HEK293 (cell line): Measurements from ENCODE around the gene PSMA7.
A peak's percentile ranks its signal among the peaks of the same experiment; 100 is the strongest.

Experiments used
- AEBP2 ChIP-seq: fragments of 450-650 bp; formaldehyde crosslinking; IDR thresholded peaks from 2 replicates; pipeline ENCODE4 v1.5.1; 2016; ENCODE audit warnings: missing biosample characterization, missing genetic modification characterization, borderline replicate concordance
- ELK4 ChIP-seq: IDR thresholded peaks from 2 replicates; pipeline ENCODE4 v1.6.1; 2011; ENCODE audit warnings: mild to moderate bottlenecking, low read depth, low read length, borderline replicate concordance
- KLF10 ChIP-seq: fragments of 450-650 bp; IDR thresholded peaks from 2 replicates; pipeline ENCODE4 v1.5.1; 2018; ENCODE audit warnings: missing biosample characterization, mild to moderate bottlenecking, missing genetic modification characterization
- PATZ1 ChIP-seq: fragments of 450-650 bp; formaldehyde crosslinking; IDR thresholded peaks from 2 replicates; pipeline ENCODE4 v1.5.1; 2016; ENCODE audit warnings: missing biosample characterization, missing genetic modification characterization
- PRDM1 ChIP-seq: fragments of 450-650 bp; formaldehyde crosslinking; IDR thresholded peaks from 2 replicates; pipeline ENCODE4; 2016; ENCODE audit warnings: missing biosample characterization, missing genetic modification characterization
- ZBTB20 ChIP-seq: fragments of 450-650 bp; formaldehyde crosslinking; IDR thresholded peaks from 2 replicates; pipeline ENCODE4 v1.5.1; 2016; ENCODE audit warnings: missing biosample characterization, missing genetic modification characterization
- ZBTB6 ChIP-seq: fragments of 450-650 bp; formaldehyde crosslinking; IDR thresholded peaks from 2 replicates; pipeline ENCODE4 v1.5.1; 2017; ENCODE audit warnings: missing biosample characterization, missing genetic modification characterization
- ZFHX2 ChIP-seq: fragments of 450-650 bp; formaldehyde crosslinking; conservative IDR thresholded peaks from 2 replicates; pipeline ENCODE4 v1.5.1; 2016; ENCODE audit warnings: missing biosample characterization, missing genetic modification characterization
- ZNF114 ChIP-seq: fragments of 450-650 bp; formaldehyde crosslinking; IDR thresholded peaks from 2 replicates; pipeline ENCODE4 v1.5.0; 2017; ENCODE audit warnings: missing biosample characterization, missing genetic modification characterization
- ZNF24 ChIP-seq: fragments of 450-650 bp; formaldehyde crosslinking; IDR thresholded peaks from 2 replicates; pipeline ENCODE4 v1.5.1; 2016; ENCODE audit warnings: missing biosample characterization, missing genetic modification characterization
- ZNF26 ChIP-seq: fragments of 450-650 bp; formaldehyde crosslinking; IDR thresholded peaks from 2 replicates; pipeline ENCODE4 v1.5.1; 2016; ENCODE audit warnings: missing biosample characterization, missing genetic modification characterization
- ZNF280C ChIP-seq: fragments of 450-650 bp; formaldehyde crosslinking; IDR thresholded peaks from 2 replicates; pipeline ENCODE4 v1.5.1; 2016; ENCODE audit warnings: missing biosample characterization, missing genetic modification characterization
- ZNF311 ChIP-seq: fragments of 450-650 bp; formaldehyde crosslinking; IDR thresholded peaks from 2 replicates; pipeline ENCODE4 v1.5.1; 2017; ENCODE audit warnings: missing biosample characterization, missing genetic modification characterization, borderline replicate concordance
- ZNF324 ChIP-seq: fragments of 450-650 bp; formaldehyde crosslinking; IDR thresholded peaks from 2 replicates; pipeline ENCODE4 v1.5.1; 2016; ENCODE audit warnings: missing biosample characterization, missing genetic modification characterization
- ZNF335 ChIP-seq: fragments of 450-650 bp; formaldehyde crosslinking; conservative IDR thresholded peaks from 2 replicates; pipeline ENCODE4 v1.5.1; 2016; ENCODE audit warnings: missing biosample characterization, missing genetic modification characterization
- ZNF354C ChIP-seq: fragments of 450-650 bp; formaldehyde crosslinking; IDR thresholded peaks from 2 replicates; pipeline ENCODE4 v1.5.1; 2016; ENCODE audit warnings: missing biosample characterization, missing genetic modification characterization, low read depth, borderline replicate concordance
- ZNF362 ChIP-seq: fragments of 450-650 bp; formaldehyde crosslinking; IDR thresholded peaks from 2 replicates; pipeline ENCODE4 v1.5.1; 2016; ENCODE audit warnings: missing biosample characterization, missing genetic modification characterization
- ZNF366 ChIP-seq: fragments of 450-650 bp; formaldehyde crosslinking; conservative IDR thresholded peaks from 2 replicates; pipeline ENCODE4 v1.5.1; 2016; ENCODE audit warnings: missing biosample characterization, missing genetic modification characterization
- ZNF394 ChIP-seq: fragments of 450-650 bp; formaldehyde crosslinking; IDR thresholded peaks from 2 replicates; pipeline ENCODE4 v1.5.1; 2016; ENCODE audit warnings: missing biosample characterization, missing genetic modification characterization, mild to moderate bottlenecking, moderate library complexity, borderline replicate concordance
- ZNF433 ChIP-seq: fragments of 450-650 bp; formaldehyde crosslinking; IDR thresholded peaks from 2 replicates; pipeline ENCODE4 v1.5.1; 2016; ENCODE audit warnings: missing biosample characterization, missing genetic modification characterization, low read depth
- ZNF621 ChIP-seq: fragments of 450-650 bp; formaldehyde crosslinking; IDR thresholded peaks from 2 replicates; pipeline ENCODE4 v1.5.1; 2017; ENCODE audit warnings: missing biosample characterization, missing genetic modification characterization
- ZNF626 ChIP-seq: fragments of 450-650 bp; sonication (Bioruptor Pico); formaldehyde crosslinking; IDR thresholded peaks from 2 replicates; pipeline ENCODE4 v1.5.1; 2018; ENCODE audit warnings: missing biosample characterization, missing genetic modification characterization, inconsistent platforms
- ZNF664 ChIP-seq: fragments of 450-650 bp; formaldehyde crosslinking; IDR thresholded peaks from 2 replicates; pipeline ENCODE4 v1.5.1; 2016; ENCODE audit warnings: missing biosample characterization, missing genetic modification characterization
- ZNF670 ChIP-seq: fragments of 450-650 bp; formaldehyde crosslinking; IDR thresholded peaks from 2 replicates; pipeline ENCODE4 v1.5.1; 2016; ENCODE audit warnings: missing biosample characterization, missing genetic modification characterization, low read depth
- ZNF76 ChIP-seq: fragments of 450-650 bp; formaldehyde crosslinking; IDR thresholded peaks from 2 replicates; pipeline ENCODE4; 2016; ENCODE audit warnings: low read depth, missing biosample characterization, missing genetic modification characterization, borderline replicate concordance
- ZNF785 ChIP-seq: fragments of 450-650 bp; formaldehyde crosslinking; IDR thresholded peaks from 2 replicates; pipeline ENCODE4 v1.5.1; 2016; ENCODE audit warnings: missing biosample characterization, missing genetic modification characterization

Gene PSMA7

GRCh38 chr20:62122654-62123449 is 20.3 kb downstream of the PSMA7 start (continued):
- TF ChIP-seq ZNF362 (tag by site-specific recombination) (no peak), KLF10 (peak; percentile 84), AEBP2 (tag by site-specific recombination) (no peak), ELK4 (no peak), ZNF394 (tag by site-specific recombination) (no peak), ZNF324 (no peak), ZNF433 (tag by site-specific recombination) (no peak), ZNF664 (tag by site-specific recombination) (no peak), ZNF354C (tag by site-specific recombination) (no peak), ZNF26 (no peak), PATZ1 (tag by site-specific recombination) (peak; percentile 28; the same call in 1 of the 2 replicates), ZBTB20 (tag by site-specific recombination) (no peak), ZNF785 (tag by site-specific recombination) (no peak), ZNF76 (tag by site-specific recombination) (no peak), ZNF670 (tag by site-specific recombination) (no peak), ZNF335 (tag by site-specific recombination) (peak; percentile 72), ZNF24 (tag by site-specific recombination) (no peak), ZNF311 (tag by site-specific recombination) (no peak), ZNF280C (tag by site-specific recombination) (no peak), ZNF621 (tag by site-specific recombination) (no peak), ZNF366 (no peak), ZFHX2 (peak; percentile 91), PRDM1 (tag by site-specific recombination) (no peak), ZNF114 (tag by site-specific recombination) (no peak), ZBTB6 (tag by site-specific recombination) (no peak), ZNF626 (tag by site-specific recombination) (no peak)
